GM12801 (cell line): Measurements from ENCODE around the gene KCNH4.

Experiments
- TF ChIP-seq, protein P1 (sequence below): IDR thresholded peaks from one replicate; pipeline ENCODE4 v1.5.1; 2011; ENCODE audit warnings: control low read depth; ENCODE audit not compliant: insufficient read length; ENCODE audit errors: extremely low read depth

Gene KCNH4

DNA sequence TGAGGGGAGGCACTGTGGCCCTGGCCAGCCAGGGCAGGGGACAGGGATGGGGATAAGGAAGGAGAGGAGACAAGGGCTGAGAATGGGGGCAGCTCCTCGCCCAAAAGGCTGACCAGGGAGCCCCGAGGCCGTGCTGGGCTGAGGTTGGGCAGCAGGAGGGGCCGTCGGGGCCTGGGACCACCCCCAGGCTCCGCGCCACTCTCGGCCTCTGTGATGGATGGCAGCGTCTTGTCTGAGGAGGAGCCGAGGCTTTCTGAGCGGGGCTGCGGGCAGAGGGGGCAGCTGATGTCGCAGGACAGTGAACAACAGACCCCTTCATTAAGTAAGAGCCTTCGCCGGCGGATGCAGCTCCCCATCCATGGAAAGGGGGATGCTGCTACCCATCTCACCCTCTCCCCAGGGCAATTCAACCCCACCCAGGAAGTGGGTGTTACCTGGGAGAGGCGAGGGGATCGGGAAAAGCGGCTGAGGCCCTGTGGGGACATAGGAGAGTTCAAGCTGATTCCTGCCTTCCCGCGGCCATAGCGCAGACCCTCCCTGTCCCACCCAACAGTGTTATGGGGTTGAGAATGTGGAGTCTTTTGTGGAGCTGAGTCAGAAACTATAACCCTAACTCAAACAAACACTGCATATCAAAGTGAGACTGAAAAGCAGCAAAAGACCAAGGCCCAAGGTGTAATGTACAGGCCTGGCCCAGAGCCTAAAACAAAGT, 17.1 kb downstream of the KCNH4 start:
- TF ChIP-seq, protein P1, sequence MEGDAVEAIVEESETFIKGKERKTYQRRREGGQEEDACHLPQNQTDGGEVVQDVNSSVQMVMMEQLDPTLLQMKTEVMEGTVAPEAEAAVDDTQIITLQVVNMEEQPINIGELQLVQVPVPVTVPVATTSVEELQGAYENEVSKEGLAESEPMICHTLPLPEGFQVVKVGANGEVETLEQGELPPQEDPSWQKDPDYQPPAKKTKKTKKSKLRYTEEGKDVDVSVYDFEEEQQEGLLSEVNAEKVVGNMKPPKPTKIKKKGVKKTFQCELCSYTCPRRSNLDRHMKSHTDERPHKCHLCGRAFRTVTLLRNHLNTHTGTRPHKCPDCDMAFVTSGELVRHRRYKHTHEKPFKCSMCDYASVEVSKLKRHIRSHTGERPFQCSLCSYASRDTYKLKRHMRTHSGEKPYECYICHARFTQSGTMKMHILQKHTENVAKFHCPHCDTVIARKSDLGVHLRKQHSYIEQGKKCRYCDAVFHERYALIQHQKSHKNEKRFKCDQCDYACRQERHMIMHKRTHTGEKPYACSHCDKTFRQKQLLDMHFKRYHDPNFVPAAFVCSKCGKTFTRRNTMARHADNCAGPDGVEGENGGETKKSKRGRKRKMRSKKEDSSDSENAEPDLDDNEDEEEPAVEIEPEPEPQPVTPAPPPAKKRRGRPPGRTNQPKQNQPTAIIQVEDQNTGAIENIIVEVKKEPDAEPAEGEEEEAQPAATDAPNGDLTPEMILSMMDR: no peak

DNA sequence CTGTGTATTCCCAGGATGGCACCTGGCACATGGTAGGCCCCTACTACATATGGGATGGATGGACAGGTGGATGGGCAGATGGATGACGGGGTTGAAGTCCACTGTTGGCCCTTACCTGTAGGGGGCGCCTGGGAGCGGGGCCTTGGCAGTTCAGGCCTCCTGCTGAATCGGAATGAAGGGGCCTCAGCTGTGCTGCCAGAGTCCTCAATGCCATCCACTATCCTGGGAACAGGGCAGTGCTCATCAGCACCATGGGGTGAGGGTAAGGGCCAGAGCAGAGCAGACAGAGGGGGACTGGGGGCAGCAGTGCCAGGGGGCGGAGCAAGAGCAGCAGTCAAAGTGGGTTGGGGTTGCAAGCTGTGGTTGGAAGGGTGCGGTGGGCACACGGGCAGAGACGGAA, 17.8 kb downstream of the KCNH4 start:
- TF ChIP-seq, protein P1: no peak

DNA sequence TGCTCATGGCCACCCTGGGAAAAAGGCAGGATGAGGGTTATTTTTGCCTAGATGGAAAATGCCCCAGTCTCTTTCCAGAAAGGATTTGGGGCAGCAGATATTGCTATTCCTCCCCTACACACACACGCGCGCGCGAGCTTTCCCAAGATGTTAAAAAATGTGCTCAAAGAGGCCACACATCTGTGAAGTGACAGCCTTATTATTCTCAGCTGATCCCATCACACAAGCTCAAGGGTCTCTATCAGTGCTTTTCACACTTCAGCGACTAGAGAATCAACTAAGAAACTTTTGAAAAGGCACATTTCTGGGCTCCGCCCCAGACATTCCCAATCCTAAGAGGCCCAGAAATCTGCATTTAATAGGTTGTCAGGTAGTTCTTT, 20.4 kb downstream of the KCNH4 start:
- TF ChIP-seq, protein P1: no peak

GRCh38 chr17:42159796-42160530, 21.0 kb downstream of the KCNH4 start:
- TF ChIP-seq, protein P1: no peak

DNA sequence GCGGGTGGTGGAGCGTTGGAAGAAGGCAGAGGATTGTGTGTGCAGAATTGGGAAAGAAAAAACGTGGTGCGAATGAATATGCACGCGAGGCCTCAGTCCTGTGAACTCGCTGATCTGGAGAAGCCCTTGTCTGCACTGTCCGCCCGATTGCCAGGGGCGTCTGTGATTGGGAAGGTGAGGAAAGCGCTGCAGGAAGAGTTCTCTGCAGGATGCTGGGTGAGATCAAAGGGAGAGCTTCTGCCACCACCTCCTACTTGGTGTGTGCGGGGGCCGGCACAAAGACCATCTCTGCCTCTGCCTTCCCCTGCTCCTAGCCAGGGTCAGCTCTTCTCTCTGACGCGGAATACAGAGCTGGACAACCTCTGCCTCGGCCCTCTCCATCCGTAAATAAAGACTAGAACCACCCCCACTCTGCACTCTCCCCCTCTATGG, 25.3 kb downstream of the KCNH4 start:
- TF ChIP-seq, protein P1: no peak

- TF ChIP-seq, protein P1: no peak
These were observed 26.8 kb downstream of the KCNH4 start for GRCh38 chr17:42153919-42154742.
